GM06990 (cell line): ENCODE measurements around the gene SDF4.
A peak's percentile ranks its signal among the peaks of the same experiment; 100 is the strongest.

Source experiments
- DNase-seq: peaks from one replicate; pipeline ENCODE4 v3.0.0-alpha.2; 2011; ENCODE audit not compliant: insufficient read length; ENCODE audit errors: extremely low read depth
- H3K27me3 ChIP-seq: replicated peaks from 2 replicates; pipeline ENCODE4 v1.6.0; 2011; ENCODE audit warnings: low read length; ENCODE audit not compliant: control insufficient read depth, insufficient read depth
- H3K36me3 ChIP-seq: 2 replicates; pipeline ENCODE4 v1.5.1; 2011; ENCODE audit warnings: low read length; ENCODE audit not compliant: control insufficient read depth, insufficient read depth
- H3K4me3 ChIP-seq: replicated peaks from 2 replicates; pipeline ENCODE4 v1.5.1; 2011; ENCODE audit warnings: low read depth, mild to moderate bottlenecking, control low read depth, low read length
- CTCF ChIP-seq: IDR thresholded peaks from 2 replicates; pipeline ENCODE4 v1.5.1; 2011; ENCODE audit warnings: low read length, control low read depth, mild to moderate bottlenecking, inconsistent platforms; ENCODE audit not compliant: insufficient read depth, poor library complexity, severe bottlenecking

The SDF4 gene

GRCh38 chr1:1200876-1201810 is 30.7 kb downstream of the SDF4 start:
- no peak for TF ChIP-seq CTCF
- peak; percentile 74 for DNase-seq
- Histone ChIP-seq H3K36me3 (no peaks in the 10 kb centered on the region), H3K27me3 (no peaks in the 10 kb centered on the region; the same call in 1 of the 2 replicates), H3K4me3 (peak overlapping the region; percentile 35)

GRCh38 chr1:1199961-1200875 is 31.6 kb downstream of the SDF4 start:
- no peak overlapping the region; the same call in 1 of the 2 replicates for H3K4me3 ChIP-seq
- no peaks in the 10 kb centered on the region for H3K36me3 ChIP-seq
- TF ChIP-seq CTCF, result no peak
- peak; percentile 8 for DNase-seq
- H3K27me3 ChIP-seq, result no peaks in the 10 kb centered on the region

DNA sequence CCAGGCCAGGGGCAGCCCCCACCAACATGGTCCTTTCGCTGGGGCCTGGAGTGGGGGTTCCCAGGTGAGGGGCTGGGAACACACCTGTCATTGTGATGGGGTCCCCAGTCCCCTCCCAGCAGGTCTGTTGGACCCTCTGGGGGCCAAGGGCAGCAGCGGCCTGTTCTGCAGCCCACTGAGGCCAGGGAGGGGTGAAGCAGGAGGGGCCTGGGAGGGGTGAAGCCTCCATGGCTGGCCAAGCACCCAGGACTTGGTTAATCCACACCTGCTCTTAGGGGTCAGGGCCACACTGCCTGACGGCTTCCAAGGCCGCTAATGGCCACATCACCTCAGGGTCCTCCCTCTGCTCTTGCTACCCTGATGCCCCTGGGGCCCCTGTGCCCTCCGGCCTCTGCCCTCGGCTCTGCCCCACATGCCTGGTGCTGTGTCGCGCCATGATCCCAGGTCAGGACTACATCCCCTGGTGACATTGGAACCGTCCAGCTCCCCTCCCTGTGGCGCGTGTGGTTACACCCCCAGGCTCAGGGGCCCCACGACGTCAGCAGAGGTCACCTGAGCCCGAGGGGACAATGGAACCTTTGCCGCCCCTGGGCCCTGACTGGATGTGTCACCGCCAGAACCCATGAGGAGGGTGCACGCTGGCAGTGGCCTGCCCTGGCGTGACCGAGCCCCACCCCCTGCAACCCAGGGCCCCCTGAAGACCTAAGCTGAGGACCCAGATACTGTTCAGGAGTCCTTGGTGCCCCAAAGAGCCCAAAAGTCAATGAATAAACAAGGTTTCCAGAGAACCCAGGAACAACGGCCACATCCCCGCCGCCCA is 32.5 kb downstream of the SDF4 start:
- no peaks in the 10 kb centered on the region for H3K36me3 ChIP-seq
- DNase-seq, result peak; percentile 13
- H3K27me3 ChIP-seq, result no peaks in the 10 kb centered on the region
- H3K4me3 ChIP-seq, result no peak overlapping the region
- TF ChIP-seq CTCF, result no peak

DNA sequence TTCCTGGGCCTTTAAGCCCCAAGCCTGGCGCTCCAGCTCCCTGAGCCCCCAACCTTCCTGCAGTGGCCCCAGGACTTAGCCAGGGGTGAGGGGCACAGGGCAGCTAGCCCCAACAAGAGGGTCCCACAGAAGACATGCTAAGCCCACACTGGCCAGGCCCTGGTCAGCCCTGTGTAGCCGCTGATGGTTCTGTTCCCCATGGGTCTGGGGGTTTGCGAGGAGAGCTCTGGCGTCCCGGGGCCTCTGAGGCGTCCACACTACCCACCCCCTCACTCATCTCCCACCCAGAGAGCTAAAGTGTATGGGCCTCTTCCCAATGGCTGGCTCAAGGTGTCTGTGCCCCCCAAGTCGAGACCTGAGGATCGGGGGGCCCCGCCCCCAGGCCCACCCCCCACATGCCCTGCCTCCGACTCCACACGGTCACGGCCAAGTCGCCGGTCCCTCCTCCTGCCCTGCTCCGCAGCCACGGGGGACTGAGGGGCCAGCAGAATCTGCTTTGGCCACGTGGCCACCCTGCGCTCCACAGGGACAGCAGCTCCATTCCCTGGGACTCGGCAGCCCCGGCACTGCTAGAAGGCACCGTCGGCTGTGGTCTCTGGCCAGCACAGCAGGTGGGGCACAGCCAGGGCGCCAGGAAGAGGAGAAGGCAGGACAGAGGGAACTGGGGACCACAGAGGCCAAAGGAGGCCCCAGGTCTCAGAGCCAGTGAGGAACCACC is 33.2 kb downstream of the SDF4 start:
- TF ChIP-seq CTCF, result no peak
- Histone ChIP-seq H3K36me3 (no peaks in the 10 kb centered on the region), H3K27me3 (no peaks in the 10 kb centered on the region), H3K4me3 (no peak overlapping the region)
- no peak for DNase-seq
